ENCODE measurements around the gene IFNA17. TPM values are rescaled to one million over a fixed set of nuclear protein-coding genes. Genes with fewer than 3 reads are reported as not detected.
"Not testable (repeated sequence)": the region's sequence is repeated elsewhere in the genome, so short reads cannot be mapped to it uniquely, and the experiment has no call there.

The IFNA17 gene
- total and polyA plus RNA-seq, 2 donors (not counting 1 experiment from before 2014, with no cell fraction given), result not detected

GRCh38 chr9:21205204-21205603 is 22.8 kb downstream of the IFNA17 start:
- H3K4me3 ChIP-seq (replicated peaks in 1 of 4; ENCODE audit: control extremely low read depth in 1 of 4, insufficient read depth in 1 of 4, low read depth in 3 of 4, low read length in 4 of 4), result no peak overlapping the region
- no peak for DNase-seq (ENCODE audit: low read depth in 2 of 2)
- TF ChIP-seq EZH2 (IDR thresholded peaks at IDR 0.05; ENCODE audit: low read length, missing control alignments) (no peak), CTCF (conservative IDR thresholded peaks at IDR 0.05 in 1 of 2, IDR thresholded peaks at IDR 0.05 in 1 of 2; ENCODE audit: low read depth in 1 of 2, low read length in 2 of 2) (no peak)
- no peaks in the 10 kb centered on the region for H3K79me2 ChIP-seq (ENCODE audit: control insufficient read depth, insufficient read depth, low read length)
- no peaks in the 10 kb centered on the region for H3K27me3 ChIP-seq (ENCODE audit: control insufficient read depth, insufficient read depth, low read length)
- no peak overlapping the region for H2AFZ ChIP-seq (ENCODE audit: low read length)
- H4K20me1 ChIP-seq (ENCODE audit: control insufficient read depth, extremely low read depth, insufficient read depth, low read length), result no peaks in the 10 kb centered on the region
- no peaks in the 10 kb centered on the region for H3K9me3 ChIP-seq (ENCODE audit: control insufficient read depth, insufficient read depth, low read depth, low read length)
- no peak overlapping the region for H3K4me2 ChIP-seq (ENCODE audit: extremely low read depth, insufficient read depth, low read length)
- no peaks in the 10 kb centered on the region for H3K36me3 ChIP-seq (ENCODE audit: control insufficient read depth, insufficient read depth, low read length)
- no peak overlapping the region for H3K27ac ChIP-seq (ENCODE audit: insufficient read depth, low read length)
- H3K9ac ChIP-seq (ENCODE audit: insufficient read depth, low read length), result no peak overlapping the region
- no peaks in the 10 kb centered on the region for H3K4me1 ChIP-seq (ENCODE audit: control insufficient read depth, extremely low read depth, insufficient read depth, low read length)

GRCh38 chr9:21202105-21202504 is 25.9 kb downstream of the IFNA17 start, which contains the start of gene IFNA7:
Gene IFNA7 (minus strand): TSS chr9:21202205. CDS start chr9:21202165, 40 bp downstream.
- not testable (repeated sequence) for H3K4me1 ChIP-seq (ENCODE audit: control insufficient read depth, extremely low read depth, insufficient read depth, low read length); H3K9ac ChIP-seq (ENCODE audit: insufficient read depth, low read length); H3K4me3 ChIP-seq (replicated peaks in 1 of 4; ENCODE audit: control extremely low read depth in 1 of 4, insufficient read depth in 1 of 4, low read depth in 3 of 4, low read length in 4 of 4); H3K4me2 ChIP-seq (ENCODE audit: extremely low read depth, insufficient read depth, low read length); H3K27ac ChIP-seq (ENCODE audit: insufficient read depth, low read length); H3K9me3 ChIP-seq (ENCODE audit: control insufficient read depth, insufficient read depth, low read depth, low read length); DNase-seq (ENCODE audit: low read depth in 2 of 2); H3K36me3 ChIP-seq (ENCODE audit: control insufficient read depth, insufficient read depth, low read length); H3K79me2 ChIP-seq (ENCODE audit: control insufficient read depth, insufficient read depth, low read length); H3K27me3 ChIP-seq (ENCODE audit: control insufficient read depth, insufficient read depth, low read length); H4K20me1 ChIP-seq (ENCODE audit: control insufficient read depth, extremely low read depth, insufficient read depth, low read length); H2AFZ ChIP-seq (ENCODE audit: low read length)

GRCh38 chr9:21194867-21195776 is 32.9 kb downstream of the IFNA17 start:
- H3K27me3 ChIP-seq (ENCODE audit: control insufficient read depth, insufficient read depth, low read length); H3K9me3 ChIP-seq (ENCODE audit: control insufficient read depth, insufficient read depth, low read depth, low read length); H2AFZ ChIP-seq (ENCODE audit: low read length); H3K4me2 ChIP-seq (ENCODE audit: extremely low read depth, insufficient read depth, low read length); H3K9ac ChIP-seq (ENCODE audit: insufficient read depth, low read length); H3K27ac ChIP-seq (ENCODE audit: insufficient read depth, low read length); H3K4me1 ChIP-seq (ENCODE audit: control insufficient read depth, extremely low read depth, insufficient read depth, low read length); H3K79me2 ChIP-seq (ENCODE audit: control insufficient read depth, insufficient read depth, low read length); H3K36me3 ChIP-seq (ENCODE audit: control insufficient read depth, insufficient read depth, low read length); H3K4me3 ChIP-seq (replicated peaks in 1 of 4; ENCODE audit: control extremely low read depth in 1 of 4, insufficient read depth in 1 of 4, low read depth in 3 of 4, low read length in 4 of 4); H4K20me1 ChIP-seq (ENCODE audit: control insufficient read depth, extremely low read depth, insufficient read depth, low read length): not testable (repeated sequence)
- DNase-seq (ENCODE audit: low read depth in 2 of 2), result peak; percentile 2 to 14
- peak; percentile 42 to 56 for TF ChIP-seq CTCF (conservative IDR thresholded peaks at IDR 0.05 in 1 of 2, IDR thresholded peaks at IDR 0.05 in 1 of 2; ENCODE audit: low read depth in 1 of 2, low read length in 2 of 2)

- H3K36me3 ChIP-seq (ENCODE audit: control insufficient read depth, insufficient read depth, low read length); H2AFZ ChIP-seq (ENCODE audit: low read length); H4K20me1 ChIP-seq (ENCODE audit: control insufficient read depth, extremely low read depth, insufficient read depth, low read length); H3K79me2 ChIP-seq (ENCODE audit: control insufficient read depth, insufficient read depth, low read length); H3K9me3 ChIP-seq (ENCODE audit: control insufficient read depth, insufficient read depth, low read depth, low read length); DNase-seq (ENCODE audit: low read depth in 2 of 2); H3K9ac ChIP-seq (ENCODE audit: insufficient read depth, low read length); H3K4me2 ChIP-seq (ENCODE audit: extremely low read depth, insufficient read depth, low read length); H3K4me3 ChIP-seq (replicated peaks in 1 of 4; ENCODE audit: control extremely low read depth in 1 of 4, insufficient read depth in 1 of 4, low read depth in 3 of 4, low read length in 4 of 4); H3K27ac ChIP-seq (ENCODE audit: insufficient read depth, low read length); H3K27me3 ChIP-seq (ENCODE audit: control insufficient read depth, insufficient read depth, low read length); H3K4me1 ChIP-seq (ENCODE audit: control insufficient read depth, extremely low read depth, insufficient read depth, low read length): not testable (repeated sequence)
Measured at GRCh38 chr9:21187487-21187886, 40.5 kb downstream of the IFNA17 start, which contains the start of gene IFNA4. Gene IFNA4 (minus strand): TSS chr9:21187587. CDS start chr9:21187531, 56 bp downstream.

All from fibroblast of lung (primary cell).